ENCODE data around the gene USP2. TPM values are rescaled to one million over a fixed set of nuclear protein-coding genes. Genes with fewer than 3 reads are reported as not detected.

The USP2 gene
- total RNA-seq, 1 donor from 2014 or later, result 6.7 TPM

GRCh38 chr11:119305556-119306372, 75.7 kb downstream of the USP2 start:
- no peak overlapping the region for H3K27ac ChIP-seq (ENCODE audit: low read depth, low read length)
- Mint-ChIP-seq H3K4me3 (ENCODE audit: unreplicated experiment) (no peak overlapping the region), H3K36me3 (ENCODE audit: low read depth, unreplicated experiment) (peaks cover 30% of the 10 kb centered on the region), H3K27ac (ENCODE audit: unreplicated experiment) (peak overlapping the region; percentile 42), H3K9me3 (ENCODE audit: unreplicated experiment) (no peaks in the 10 kb centered on the region), H3K4me1 (ENCODE audit: low read depth, unreplicated experiment) (peaks cover 10% of the 10 kb centered on the region), H3K27me3 (ENCODE audit: low read depth, unreplicated experiment) (no peaks in the 10 kb centered on the region)
- no peak for DNase-seq (ENCODE audit: low read depth)
- no peak overlapping the region for H2AFZ ChIP-seq (ENCODE audit: low read depth, low read length)
- no peak for FAIRE-seq
- H3K4me1 ChIP-seq (ENCODE audit: insufficient read depth, low read length), result no peaks in the 10 kb centered on the region
- H3K36me3 ChIP-seq (ENCODE audit: insufficient read depth, low read length), result peaks cover 20% of the 10 kb centered on the region
- H3K79me2 ChIP-seq (ENCODE audit: insufficient read depth, low read length), result no peaks in the 10 kb centered on the region
- TF ChIP-seq CTCF (IDR thresholded peaks at IDR 0.05; ENCODE audit: insufficient read depth, low read depth, low read length), result no peak
- no peak for TF ChIP-seq EZH2 (IDR thresholded peaks at IDR 0.05; ENCODE audit: insufficient read depth, low read length)
- H3K9ac ChIP-seq (ENCODE audit: low read length), result no peak overlapping the region
- H3K4me2 ChIP-seq (ENCODE audit: low read length), result no peak overlapping the region
- H3K27me3 ChIP-seq (ENCODE audit: insufficient read depth, low read length), result no peaks in the 10 kb centered on the region
- no peak overlapping the region for H3K4me3 ChIP-seq (ENCODE audit: insufficient read depth, low read depth, low read length)
- H4K20me1 ChIP-seq (ENCODE audit: insufficient read depth, low read length), result peaks cover 6% of the 10 kb centered on the region
- H3K9me3 ChIP-seq (ENCODE audit: insufficient read depth, low read depth, low read length), result no peaks in the 10 kb centered on the region

Small RNA genes within 50 kb of the gene (microRNA-seq; reads per million reads assigned to microRNA genes)
- not detected for gene MIR6756

Other genes starting within 250 kb of the USP2 start
- 0.55 and 1.5 TPM in 2 replicates for gene ABCG4, start 232.6 kb downstream of the USP2 start, total RNA-seq
- 6.3 and 9.6 TPM in 2 replicates for gene NLRX1, start 213.0 kb downstream of the USP2 start, total RNA-seq
- gene NHERF4, start 196.2 kb downstream of the USP2 start, total RNA-seq, result not detected in 2 replicates
- gene CBL, start 175.4 kb downstream of the USP2 start, total RNA-seq, result 45.1 and 46.6 TPM in 2 replicates
- gene MCAM, start 64.6 kb downstream of the USP2 start, total RNA-seq, result 188 and 213 TPM in 2 replicates
- gene RNF26, start 47.2 kb downstream of the USP2 start, total RNA-seq, result 31.8 and 33.3 TPM in 2 replicates
- 5.6 and 6.3 TPM in 2 replicates for gene C1QTNF5, start 40.8 kb downstream of the USP2 start, total RNA-seq
- not detected in 2 replicates for gene MFRP, start 35.0 kb downstream of the USP2 start, total RNA-seq
- 104 and 129 TPM in 2 replicates for gene THY1, start 41.5 kb upstream of the USP2 start, total RNA-seq